Osteoblast (primary cell): ENCODE results near the gene CLDN11. TPM values are rescaled to one million over a fixed set of nuclear protein-coding genes. Genes with fewer than 3 reads are reported as not detected.
A peak's percentile ranks its signal among the peaks of the same experiment; 100 is the strongest.

ENCODE experiments used
- DNase-seq: peaks from one replicate; pipeline ENCODE4 v3.0.0; 2011; ENCODE audit warnings: low spot score, mixed read lengths; ENCODE audit not compliant: insufficient read length; ENCODE audit errors: missing footprints
- H2AFZ ChIP-seq: 2 replicates; pipeline ENCODE4 v1.6.0; 2011; ENCODE audit warnings: mild to moderate bottlenecking, low read length
- H3K27ac ChIP-seq: 2 replicates; pipeline ENCODE4 v1.5.1; 2011; ENCODE audit warnings: mild to moderate bottlenecking, low read depth, low read length, moderate library complexity
- H3K27me3 ChIP-seq: 2 replicates; pipeline ENCODE4 v1.6.0; 2012; ENCODE audit warnings: mild to moderate bottlenecking, control low read depth, inconsistent platforms, low read length, moderate library complexity; ENCODE audit not compliant: insufficient read depth
- H3K36me3 ChIP-seq: 2 replicates; pipeline ENCODE4 v1.5.1; 2011; ENCODE audit warnings: mild to moderate bottlenecking, low read length, control low read depth, moderate library complexity; ENCODE audit not compliant: insufficient read depth
- H3K4me1 ChIP-seq: 2 replicates; pipeline ENCODE4 v1.5.1; 2011; ENCODE audit warnings: mild to moderate bottlenecking, low read length, control low read depth, moderate library complexity; ENCODE audit not compliant: insufficient read depth
- H3K4me2 ChIP-seq: 2 replicates; pipeline ENCODE4 v1.6.0; 2011; ENCODE audit warnings: mild to moderate bottlenecking, low read length; ENCODE audit not compliant: insufficient read depth
- H3K4me3 ChIP-seq: fragments of 200-600 bp; sonication (generic); 3 replicates; pipeline ENCODE4 v1.5.1; 2012; ENCODE audit warnings: mild to moderate bottlenecking, low read length, inconsistent platforms; ENCODE audit not compliant: insufficient read depth
- H3K79me2 ChIP-seq: 2 replicates; pipeline ENCODE4 v1.6.0; 2012; ENCODE audit warnings: mild to moderate bottlenecking, low read length, control low read depth, inconsistent platforms; ENCODE audit not compliant: insufficient read depth
- H3K9me3 ChIP-seq: 2 replicates; pipeline ENCODE4 v1.5.1; 2011; ENCODE audit warnings: low read depth, low read length, control low read depth
- H4K20me1 ChIP-seq: 2 replicates; pipeline ENCODE4 v1.6.0; 2012; ENCODE audit warnings: mild to moderate bottlenecking, low read length, control low read depth; ENCODE audit not compliant: insufficient read depth
- CTCF ChIP-seq: IDR thresholded peaks from 2 replicates; pipeline ENCODE4 v1.5.1; 2011; ENCODE audit warnings: mild to moderate bottlenecking, low read depth, low read length, moderate library complexity; ENCODE audit errors: extremely low read depth
- total RNA-seq: library from RNA; depleted of rRNA; stranded (reverse); fragments of >200 nt; gene quantifications from 2 replicates; pipeline ENCODE4 v1.2.3, GENCODE V29; 2012

CLDN11 gene
- total RNA-seq, 1 donor: 50.3 TPM

GRCh38 chr3:170405101-170405500, 13.6 kb upstream of the CLDN11 start:
- Histone ChIP-seq H3K36me3 (no peaks in the 10 kb centered on the region), H3K4me1 (no peaks in the 10 kb centered on the region), H3K79me2 (no peaks in the 10 kb centered on the region), H3K27ac (no peak overlapping the region), H3K4me3 (no peak overlapping the region), H3K4me2 (no peak overlapping the region), H3K27me3 (no peaks in the 10 kb centered on the region), H4K20me1 (no peaks in the 10 kb centered on the region), H2AFZ (no peak overlapping the region), H3K9me3 (no peaks in the 10 kb centered on the region)
- no peak for DNase-seq
- no peak for TF ChIP-seq CTCF

GRCh38 chr3:170410428-170411029, 8.1 kb upstream of the CLDN11 start:
- peak; percentile 76 for DNase-seq
- Histone ChIP-seq H3K36me3 (no peaks in the 10 kb centered on the region), H3K4me2 (no peak overlapping the region), H3K27ac (no peak overlapping the region), H3K79me2 (no peaks in the 10 kb centered on the region), H3K4me3 (no peak overlapping the region), H3K27me3 (no peaks in the 10 kb centered on the region), H2AFZ (no peak overlapping the region), H3K4me1 (peaks cover 8% of the 10 kb centered on the region), H3K9me3 (no peaks in the 10 kb centered on the region), H4K20me1 (no peaks in the 10 kb centered on the region)
- TF ChIP-seq CTCF: peak; percentile 74

GRCh38 chr3:170413291-170413690, 5.4 kb upstream of the CLDN11 start:
- Histone ChIP-seq H4K20me1 (no peaks in the 10 kb centered on the region), H3K36me3 (no peaks in the 10 kb centered on the region), H3K9me3 (no peaks in the 10 kb centered on the region), H3K4me3 (no peak overlapping the region), H3K4me2 (no peak overlapping the region), H3K4me1 (peaks cover 11% of the 10 kb centered on the region), H2AFZ (no peak overlapping the region), H3K79me2 (no peaks in the 10 kb centered on the region), H3K27me3 (no peaks in the 10 kb centered on the region), H3K27ac (no peak overlapping the region)
- DNase-seq: no peak
- no peak for TF ChIP-seq CTCF

- Histone ChIP-seq H3K4me1 (peaks cover 15% of the 10 kb centered on the region), H3K36me3 (no peaks in the 10 kb centered on the region), H3K79me2 (no peaks in the 10 kb centered on the region), H4K20me1 (no peaks in the 10 kb centered on the region), H3K27me3 (no peaks in the 10 kb centered on the region), H3K4me2 (peak overlapping the region; percentile 8), H3K9me3 (no peaks in the 10 kb centered on the region), H3K4me3 (no peak overlapping the region), H2AFZ (no peak overlapping the region), H3K27ac (peak overlapping the region; percentile 3)
- TF ChIP-seq CTCF: peak; percentile 100
- DNase-seq: no peak
These were observed 4.4 kb upstream of the CLDN11 start for GRCh38 chr3:170414202-170414663.
